ENCODE data around the gene TMEM92.

TMEM92 gene

DNA sequence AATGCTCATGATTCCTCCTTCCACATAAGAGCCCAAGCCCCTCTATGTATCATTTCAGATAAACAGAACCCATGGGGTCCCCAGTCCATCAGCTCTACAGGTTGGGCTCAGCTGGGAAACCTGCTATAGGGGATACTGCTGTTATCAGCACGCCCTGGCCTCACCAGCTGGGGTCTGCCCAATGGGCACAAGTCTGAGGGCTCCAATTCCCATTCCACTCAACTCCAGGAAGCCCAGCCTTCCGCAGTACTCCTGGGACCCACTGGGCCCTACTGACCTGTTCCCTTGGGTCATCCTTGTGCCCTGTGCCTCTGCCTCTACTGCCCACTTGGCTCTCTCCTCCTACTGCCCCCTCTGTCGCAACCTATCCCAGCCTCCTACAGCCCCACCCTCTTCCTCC is 55.5 kb downstream of the TMEM92 start:
- DNase-seq = no peak

DNA sequence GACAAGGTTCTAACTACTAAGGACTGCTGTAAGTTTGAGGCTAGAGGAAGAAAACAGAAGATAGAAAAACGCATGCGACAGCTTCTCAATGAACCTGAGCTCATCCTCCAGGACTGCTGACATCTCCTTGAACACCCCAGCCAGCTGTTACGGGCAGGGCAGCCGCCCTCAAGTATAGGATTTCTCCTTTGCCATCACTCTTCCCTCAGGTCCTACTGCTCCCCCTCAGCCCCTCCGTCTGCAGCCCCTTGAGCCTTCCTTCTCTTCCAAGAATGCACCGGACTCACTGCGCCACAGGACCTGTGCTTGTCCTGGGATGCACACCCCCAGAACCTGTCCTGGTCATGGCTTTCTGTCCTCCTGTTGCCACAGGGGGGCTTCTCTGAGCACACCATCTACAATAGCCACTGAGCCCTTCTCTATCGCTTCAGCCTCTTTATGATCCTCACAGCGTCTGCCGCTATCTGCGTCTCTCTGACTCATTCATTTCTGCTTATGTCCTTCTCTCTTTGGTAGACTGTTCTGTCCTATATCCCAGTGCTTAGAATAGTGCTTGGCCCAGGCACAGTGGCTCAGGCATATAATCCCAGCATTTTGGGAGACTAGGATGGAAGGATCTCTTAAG is 56.0 kb downstream of the TMEM92 start:
- DNase-seq = no peak
